Stimulated activated CD4-positive, alpha-beta T cell treated with anti-CD3 and anti-CD28 coated beads, Interleukin-12 subunit alpha, Interleukin-12 subunit beta, amount 100 ng/mL, for 48 hours (primary cell): Measurements from ENCODE around the gene SMAD9.

ENCODE experiments used
- DNase-seq, 3 donors: peaks; one replicate each; pipeline ENCODE4 v3.0.0-alpha.2; 2020; ENCODE audit warnings: low read depth in 2 of 3, low spot score in 1 of 3

The SMAD9 gene

GRCh38 chr13:36818804-36819738, 101.0 kb downstream of the SMAD9 start, which contains the start of gene RFXAP:
Gene RFXAP, plus strand, starts transcription at chr13:36819222. Its CDS starts 136 bp downstream, at chr13:36819358.
- peak; percentile 74 to 89 (median 80) for DNase-seq

GRCh38 chr13:36817996-36818803, 101.8 kb downstream of the SMAD9 start:
- no peak for DNase-seq

GRCh38 chr13:36815062-36815461, 105.0 kb downstream of the SMAD9 start:
- no peak for DNase-seq

GRCh38 chr13:36814465-36814864, 105.6 kb downstream of the SMAD9 start:
- no peak for DNase-seq

GRCh38 chr13:36813225-36813624, 106.8 kb downstream of the SMAD9 start:
- DNase-seq, result no peak

- no peak for DNase-seq
Measured at GRCh38 chr13:36807616-36808015, 112.4 kb downstream of the SMAD9 start.

- DNase-seq, result no peak
Measured at GRCh38 chr13:36806102-36806501, 113.9 kb downstream of the SMAD9 start.

- DNase-seq, result no peak
Measured at GRCh38 chr13:36804588-36804987, 115.5 kb downstream of the SMAD9 start.

GRCh38 chr13:36801035-36801434, 119.0 kb downstream of the SMAD9 start:
- no peak for DNase-seq

- DNase-seq, result no peak
Measured at GRCh38 chr13:36796052-36796451, 124.0 kb downstream of the SMAD9 start.

GRCh38 chr13:36795463-36795862, 124.6 kb downstream of the SMAD9 start:
- no peak for DNase-seq
